HG02981 (cell line): Measurements from ENCODE around the gene GPR137B.

ENCODE experiments used
- ATAC-seq: cut with Tn5 transposase; IDR thresholded peaks from one replicate; pipeline ENCODE4 v1.9.1; 2021; ENCODE audit warnings: mild to moderate bottlenecking, moderate library complexity; ENCODE audit not compliant: unreplicated experiment

GPR137B gene

GRCh38 chr1:236113324-236114032 lies 28.9 kb upstream of the GPR137B start:
- ATAC-seq: no peak

DNA sequence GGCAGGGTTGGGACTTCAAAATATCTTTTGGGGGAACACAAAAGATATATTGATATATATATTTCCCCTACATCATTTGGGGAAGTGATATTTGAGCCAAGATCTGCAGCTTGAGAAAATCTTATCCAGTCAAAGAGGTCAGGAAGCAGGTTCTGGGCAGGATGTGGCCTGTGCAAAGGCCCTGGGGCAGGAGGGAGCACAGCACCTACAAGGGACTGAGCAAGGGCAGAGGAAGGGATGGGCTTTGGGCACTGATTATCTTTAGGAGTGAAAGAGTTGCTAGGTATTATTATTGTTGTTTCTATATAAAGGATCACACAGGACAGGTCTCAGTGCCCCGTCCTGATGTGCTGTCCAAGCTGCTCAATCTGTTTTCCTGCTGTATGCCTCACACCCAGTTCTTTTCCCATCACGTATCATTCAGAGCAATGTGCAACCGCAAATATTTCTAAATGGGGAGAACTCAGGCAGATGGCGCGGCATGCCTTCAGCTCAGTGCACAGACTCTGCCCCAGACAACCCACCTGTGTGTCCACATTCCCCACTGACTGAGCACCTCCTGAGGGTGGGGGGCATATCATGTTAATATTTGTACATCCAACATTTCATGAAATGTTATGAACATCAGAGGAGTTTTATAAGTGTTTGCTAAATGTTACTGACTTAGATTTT lies 28.1 kb upstream of the GPR137B start:
- ATAC-seq: no peak

DNA sequence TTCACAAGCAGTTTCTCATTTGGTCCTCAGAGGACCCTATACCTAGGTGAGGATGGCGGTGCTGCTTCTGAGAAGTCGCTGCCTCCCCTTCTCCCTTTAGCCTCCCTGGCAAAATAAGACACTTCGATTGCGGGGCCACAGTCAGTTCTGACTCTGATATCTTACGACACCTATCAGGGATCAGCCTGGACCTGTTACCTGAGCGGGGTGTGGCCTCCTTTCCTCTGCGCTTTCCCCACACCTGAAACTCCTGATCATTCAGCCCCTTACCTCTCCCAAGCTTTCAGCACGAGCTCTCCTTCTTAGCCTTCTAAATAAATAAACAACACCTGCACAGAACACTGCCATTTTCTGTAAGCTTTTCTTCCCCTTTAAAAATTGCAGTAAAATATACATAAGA lies 24.6 kb upstream of the GPR137B start:
- no peak for ATAC-seq

DNA sequence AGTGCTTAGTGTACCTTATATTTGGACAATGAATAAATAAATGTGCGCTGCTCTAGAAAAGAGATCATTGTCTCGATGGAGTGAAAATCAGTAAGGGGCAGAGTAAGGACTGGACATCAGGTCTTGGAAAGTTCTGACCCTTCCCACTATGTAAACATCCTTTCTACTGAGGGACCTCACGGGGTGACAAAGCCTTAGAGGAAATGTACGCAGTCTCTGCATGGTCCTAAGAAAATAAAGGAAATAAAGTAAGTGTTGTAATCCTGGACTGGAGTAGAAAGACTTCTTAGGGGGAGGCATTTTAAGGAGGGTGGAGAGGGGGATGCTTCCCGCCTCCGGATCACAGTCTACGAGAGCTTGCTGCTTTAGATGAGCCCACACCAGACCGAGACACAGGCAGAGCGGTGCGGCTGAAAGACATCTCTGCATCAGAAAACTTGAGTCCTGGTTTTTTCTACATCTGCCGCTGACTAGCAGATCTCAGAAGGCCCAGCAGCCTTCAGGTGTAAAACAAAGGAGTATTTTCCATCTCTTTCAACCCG lies 22.3 kb upstream of the GPR137B start:
- no peak for ATAC-seq

- ATAC-seq: peak; percentile 53
Measured at GRCh38 chr1:236120721-236121153, 21.6 kb upstream of the GPR137B start.

DNA sequence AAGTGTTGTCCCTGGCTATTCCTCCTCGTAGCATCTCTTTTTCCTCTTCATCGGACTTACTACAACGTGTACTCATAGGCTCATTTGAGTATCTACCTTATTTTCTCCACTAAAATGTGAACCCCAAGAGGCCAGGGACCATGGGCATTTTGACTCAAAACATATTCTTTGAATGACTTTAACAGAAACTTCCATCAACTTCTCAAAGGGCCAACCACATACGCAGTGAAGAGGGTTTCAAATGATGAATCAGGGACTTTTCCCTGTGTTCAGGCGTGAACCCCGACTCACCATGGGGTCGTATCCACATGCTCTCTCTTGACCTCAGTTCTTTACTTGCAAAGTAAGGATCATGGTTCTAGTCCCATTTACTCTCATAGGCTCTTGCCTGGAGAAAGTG lies 20.2 kb upstream of the GPR137B start:
- peak; percentile 43 for ATAC-seq

DNA sequence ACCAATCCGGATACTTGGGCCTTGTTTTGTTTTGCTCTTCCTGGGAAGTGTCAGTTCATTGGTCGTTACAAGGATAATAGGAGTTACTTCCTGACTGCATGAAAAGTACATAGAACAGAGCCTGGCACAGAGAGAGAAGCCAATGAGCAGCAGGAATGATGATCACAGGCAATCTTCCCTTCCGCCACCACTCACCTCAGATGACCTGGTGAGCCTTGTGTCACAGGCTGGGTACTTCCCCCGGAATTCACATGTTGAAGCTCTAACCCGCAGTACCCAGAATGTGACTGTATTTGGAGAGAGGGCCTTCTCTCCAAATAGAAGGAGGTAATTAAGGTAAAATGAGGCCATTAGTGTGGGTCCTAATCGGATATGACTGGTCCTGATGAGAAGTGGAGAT lies 18.8 kb upstream of the GPR137B start:
- no peak for ATAC-seq

DNA sequence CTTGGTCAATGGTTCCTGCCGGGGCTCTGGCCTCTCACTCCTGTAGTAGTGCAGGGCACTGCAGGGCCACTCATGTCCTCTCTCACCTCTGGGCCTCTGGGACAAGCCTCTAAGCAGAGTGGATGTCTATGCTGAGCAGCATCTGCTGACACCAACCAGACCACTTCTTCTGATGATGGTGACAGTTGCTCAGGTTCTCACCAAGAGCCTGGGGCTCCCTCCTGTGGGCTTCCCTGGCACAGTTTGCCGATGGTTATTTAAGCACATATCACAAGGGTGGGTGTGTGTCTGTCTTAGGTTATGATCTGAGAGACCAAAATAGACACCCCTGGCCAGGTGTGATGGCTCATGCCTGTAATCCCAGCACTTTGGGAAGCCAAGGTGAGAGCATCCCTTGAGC lies 17.4 kb upstream of the GPR137B start:
- ATAC-seq: no peak

- no peak for ATAC-seq
Measured at GRCh38 chr1:236127045-236127444, 15.3 kb upstream of the GPR137B start.

DNA sequence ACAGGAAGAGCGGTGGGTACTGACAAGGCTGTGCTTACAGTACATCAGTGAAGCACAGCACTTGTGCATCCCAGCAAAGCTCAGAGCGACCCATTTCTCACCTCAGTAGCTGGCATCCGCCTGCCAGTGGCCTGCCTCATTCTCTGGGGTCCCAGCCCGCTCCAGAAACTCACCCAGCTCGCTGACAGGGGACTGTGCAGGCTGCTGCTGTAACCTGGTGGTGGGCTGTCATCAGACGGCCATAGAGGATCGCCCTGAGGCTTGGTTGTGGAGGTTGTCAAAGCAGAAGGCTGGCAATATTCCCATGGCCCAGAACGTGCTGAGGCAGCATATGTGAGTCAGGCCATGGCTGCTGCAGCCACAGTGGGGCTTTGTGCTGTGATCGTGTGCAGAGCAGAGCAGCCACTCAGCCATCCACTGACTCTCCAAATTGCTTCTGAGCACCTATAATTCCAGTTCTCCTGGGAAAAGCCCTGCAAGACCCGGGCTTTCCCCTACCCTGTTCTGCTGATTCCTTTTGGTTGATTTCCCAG lies 13.6 kb upstream of the GPR137B start:
- ATAC-seq: no peak

DNA sequence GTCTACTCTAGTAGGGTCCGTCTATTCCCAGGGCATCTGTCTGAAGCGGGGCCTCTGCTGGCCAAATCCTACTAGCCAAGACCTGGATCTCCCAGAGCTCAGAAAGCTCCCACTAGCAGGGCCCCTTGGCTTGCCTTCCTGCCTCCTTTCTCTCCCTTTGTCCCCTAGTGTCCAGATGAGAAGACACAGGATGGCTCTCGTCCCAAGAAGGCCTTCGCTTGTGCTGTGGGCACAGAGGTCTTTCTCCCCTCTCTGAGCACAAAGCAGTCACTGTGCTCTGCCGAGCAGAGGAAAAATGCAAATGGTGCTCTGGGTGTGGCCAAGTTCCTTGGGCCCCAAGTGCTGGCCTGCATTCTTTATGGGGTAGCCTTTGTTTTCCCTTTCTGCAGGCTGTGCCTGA lies 13.0 kb upstream of the GPR137B start:
- ATAC-seq: no peak

- no peak for ATAC-seq
Measured at GRCh38 chr1:236130372-236130771, 12.0 kb upstream of the GPR137B start.

DNA sequence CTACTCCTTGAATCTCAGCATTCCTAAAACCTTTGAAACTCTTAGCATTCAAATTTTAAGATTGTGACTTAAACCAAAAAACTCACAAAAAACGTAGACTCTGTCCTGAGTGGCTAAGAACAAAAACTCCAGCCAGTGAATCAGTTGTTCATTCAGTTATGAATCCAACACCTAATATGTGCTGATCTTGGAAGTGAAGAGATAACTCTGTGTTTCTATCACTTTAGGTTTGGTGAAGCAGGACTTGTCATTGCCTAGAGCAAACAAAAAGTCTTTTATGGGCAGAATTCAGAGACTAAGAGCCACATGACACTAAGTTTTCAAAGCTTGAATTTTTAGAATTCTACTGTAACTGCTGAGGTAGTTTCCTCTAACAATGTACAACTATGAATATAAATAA lies 10.4 kb upstream of the GPR137B start:
- no peak for ATAC-seq

DNA sequence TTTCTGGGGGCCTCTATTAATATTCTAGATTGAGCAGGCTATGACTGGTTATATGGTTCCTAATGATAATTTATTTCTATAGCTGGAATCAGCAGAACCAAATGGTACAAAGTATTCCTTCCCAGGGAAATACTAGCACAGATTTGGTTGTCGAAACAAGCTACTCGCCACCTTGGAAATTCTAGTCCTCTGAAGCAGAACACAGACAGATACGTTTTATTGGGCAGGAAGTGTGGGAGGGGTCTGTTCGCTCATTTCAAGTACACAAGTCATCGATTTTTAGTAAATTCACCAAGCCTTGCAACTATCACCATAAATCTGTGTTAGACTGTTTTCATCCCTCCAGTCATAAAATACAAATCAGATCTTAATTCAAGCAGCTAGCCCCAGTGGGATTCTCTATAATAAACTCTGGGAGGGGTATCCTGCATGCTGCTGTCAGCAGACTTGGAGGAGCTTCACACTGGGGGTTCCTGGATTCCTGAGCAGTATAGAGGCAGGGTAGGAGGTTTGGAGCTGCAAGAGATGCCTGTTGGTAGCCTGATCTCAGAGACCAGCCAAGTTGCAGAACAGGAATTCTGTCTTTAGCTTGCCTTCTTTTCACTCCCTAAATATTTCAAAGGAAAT lies 9.8 kb upstream of the GPR137B start:
- no peak for ATAC-seq

DNA sequence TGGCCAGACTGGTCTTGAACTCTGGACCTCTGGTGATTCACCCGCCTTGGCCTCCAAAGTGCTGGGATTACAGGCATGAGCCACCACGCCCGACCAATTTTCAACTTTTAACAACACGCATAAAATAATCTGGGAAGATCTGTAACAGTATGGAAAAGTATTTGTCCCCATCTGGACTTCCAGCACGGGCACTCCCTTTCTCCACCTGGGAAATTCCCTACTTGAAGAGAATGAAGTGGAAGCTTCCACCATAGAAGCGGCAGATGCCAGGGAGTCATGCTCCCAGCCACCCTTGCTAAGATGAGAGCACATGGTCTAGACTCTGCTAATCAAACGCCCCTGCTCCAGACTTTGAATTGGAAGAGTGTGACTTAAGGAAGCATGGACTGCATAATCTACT lies 9.0 kb upstream of the GPR137B start:
- ATAC-seq: no peak

DNA sequence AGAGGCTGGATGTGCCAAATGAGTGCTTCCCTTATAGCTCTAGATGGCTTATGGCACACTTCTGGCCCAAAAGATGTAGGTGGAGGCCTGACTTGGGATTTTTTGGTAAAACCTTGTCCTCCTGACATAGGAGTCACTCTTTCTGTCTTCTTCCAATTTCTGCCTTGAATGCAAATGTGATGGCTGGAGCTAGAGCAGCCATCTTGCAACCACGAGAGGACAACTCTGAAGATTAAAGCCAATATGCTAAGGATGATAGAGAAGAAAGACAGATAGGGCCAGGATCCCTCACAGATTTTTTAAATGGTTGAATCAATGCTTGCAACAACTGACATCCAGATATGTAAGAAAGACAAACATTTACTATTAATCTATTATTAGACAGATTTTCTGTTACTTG lies 8.5 kb upstream of the GPR137B start:
- ATAC-seq: no peak

DNA sequence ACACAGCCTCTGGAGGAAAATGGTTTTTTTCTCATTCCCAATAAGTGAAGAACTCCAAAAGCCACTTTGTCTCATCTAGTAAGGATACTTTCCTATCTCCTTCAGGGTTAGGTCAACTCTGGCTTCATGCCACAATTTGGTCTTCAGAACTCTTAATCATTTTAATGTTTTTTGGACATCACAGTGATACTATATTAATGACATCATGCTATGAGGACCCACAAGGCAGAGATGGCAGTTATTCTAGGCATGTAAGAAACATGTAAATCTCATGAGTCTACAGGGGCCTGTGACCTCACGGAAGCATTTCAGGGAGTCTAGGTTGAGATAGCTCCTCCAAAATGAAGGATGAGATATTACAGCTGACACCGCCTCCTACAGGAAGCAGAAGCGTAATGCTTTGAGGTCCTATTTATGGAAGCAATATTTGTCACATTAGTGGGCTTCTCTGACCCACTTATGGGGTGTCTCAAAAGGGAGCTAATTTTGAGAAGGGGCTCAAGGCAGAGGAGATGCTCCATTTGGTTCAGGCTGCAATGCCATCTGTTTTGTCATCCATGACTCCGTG lies 5.0 kb upstream of the GPR137B start:
- ATAC-seq: no peak

DNA sequence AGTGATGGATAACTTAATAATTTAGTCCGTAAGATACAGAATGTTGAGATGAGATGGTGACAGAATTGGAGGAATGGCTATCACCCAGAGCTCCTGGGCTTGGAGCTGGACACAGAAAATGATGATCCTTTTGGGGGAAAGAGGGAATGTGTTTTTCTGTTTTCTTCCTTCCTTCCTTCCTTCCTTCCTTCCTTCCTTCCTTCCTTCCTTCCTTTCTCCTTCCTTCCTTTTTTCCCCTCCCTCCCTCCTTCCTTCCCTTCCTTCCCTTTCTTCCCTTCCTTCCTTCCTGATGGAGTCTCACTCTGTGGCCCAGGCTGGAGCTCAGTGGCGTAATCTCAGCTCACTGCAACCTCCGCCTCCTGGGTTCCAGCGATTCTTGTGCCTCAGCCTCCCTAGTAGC lies 2.8 kb upstream of the GPR137B start:
- ATAC-seq: no peak

DNA sequence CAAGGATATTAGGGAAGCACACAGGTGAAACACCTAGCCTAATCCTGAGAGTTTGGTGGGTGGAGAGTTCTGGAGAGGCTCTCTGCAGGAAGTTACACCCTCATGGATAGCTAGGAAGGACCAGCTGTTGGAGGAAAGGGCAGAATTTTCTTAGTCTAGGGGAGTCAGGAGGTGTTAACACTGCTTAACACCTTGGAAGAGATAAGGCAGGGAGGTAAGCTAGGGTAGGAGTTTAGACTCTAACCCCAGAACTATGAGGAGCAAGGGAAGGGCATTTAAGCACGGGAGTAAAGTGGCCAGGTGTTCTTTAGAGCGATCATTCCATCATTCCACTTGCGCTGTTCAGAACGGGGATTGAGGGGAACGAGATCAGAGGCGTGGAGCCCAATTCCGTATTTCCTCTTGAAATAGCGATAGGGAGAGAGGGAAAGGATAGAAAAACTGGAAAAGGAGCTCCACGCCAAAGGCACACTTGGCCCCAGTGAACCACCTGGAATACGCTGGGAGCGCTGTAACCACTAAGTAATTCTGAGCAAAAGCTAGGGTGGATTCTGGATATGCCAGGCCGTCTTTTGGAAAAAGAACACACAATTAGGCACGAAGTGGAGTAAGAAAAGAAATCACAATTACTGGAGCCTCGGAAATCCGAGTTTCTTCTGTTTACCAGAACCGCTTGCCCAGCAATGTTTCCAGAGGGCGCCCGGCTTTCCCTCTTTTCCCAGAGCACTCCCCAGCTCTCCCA lies 1.5 kb upstream of the GPR137B start:
- ATAC-seq: no peak

DNA sequence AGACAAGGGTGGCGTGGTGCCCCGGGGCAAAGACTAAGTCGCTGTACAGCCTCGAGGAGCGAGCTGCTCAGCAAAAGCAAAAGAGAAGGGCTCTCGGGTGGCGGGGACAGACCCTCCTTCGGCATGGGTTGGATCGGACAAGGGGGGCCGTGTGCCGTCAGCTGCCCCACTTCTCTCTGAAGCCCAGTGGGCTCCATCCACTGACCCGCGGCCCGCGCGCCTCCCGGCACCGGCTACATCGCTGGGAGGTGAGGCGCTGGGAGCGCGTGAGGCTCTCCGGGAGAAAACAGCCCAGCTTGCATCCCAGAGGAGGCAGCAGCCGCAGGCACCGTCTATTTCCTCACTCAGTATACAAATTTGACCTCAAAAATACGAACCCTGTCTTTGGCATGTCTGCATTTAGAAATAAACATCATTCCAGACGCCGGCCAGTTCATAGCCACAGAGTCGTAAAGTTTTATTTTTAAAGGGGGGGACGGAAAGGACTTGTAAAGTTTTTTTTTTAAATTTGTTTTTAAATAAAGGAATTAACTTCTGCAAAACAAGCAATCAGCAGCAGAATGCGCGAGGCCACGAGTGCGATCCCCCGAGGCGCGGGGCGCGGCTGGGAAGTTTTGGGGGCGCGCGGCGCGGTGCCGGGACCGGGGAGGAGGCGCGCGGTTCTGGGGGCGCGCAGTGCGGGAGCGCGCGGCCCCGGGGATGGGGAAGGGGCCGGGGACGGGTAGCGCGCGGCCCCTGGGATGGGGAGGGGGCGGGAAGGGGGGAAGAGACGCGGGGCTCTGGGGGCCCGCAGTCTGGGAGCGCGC lies 689 bp upstream of the GPR137B start:
- ATAC-seq: peak; percentile 27
